ENCODE measurements around the gene KDM4D. TPM values are rescaled to one million over a fixed set of nuclear protein-coding genes. Genes with fewer than 3 reads are reported as not detected.

KDM4D gene
- total and polyA plus RNA-seq, 2 of the 8 experiments (the other 6 are each of a cell fraction or from before 2014, with no cell fraction given) = 1.5 to 4.5 TPM

DNA sequence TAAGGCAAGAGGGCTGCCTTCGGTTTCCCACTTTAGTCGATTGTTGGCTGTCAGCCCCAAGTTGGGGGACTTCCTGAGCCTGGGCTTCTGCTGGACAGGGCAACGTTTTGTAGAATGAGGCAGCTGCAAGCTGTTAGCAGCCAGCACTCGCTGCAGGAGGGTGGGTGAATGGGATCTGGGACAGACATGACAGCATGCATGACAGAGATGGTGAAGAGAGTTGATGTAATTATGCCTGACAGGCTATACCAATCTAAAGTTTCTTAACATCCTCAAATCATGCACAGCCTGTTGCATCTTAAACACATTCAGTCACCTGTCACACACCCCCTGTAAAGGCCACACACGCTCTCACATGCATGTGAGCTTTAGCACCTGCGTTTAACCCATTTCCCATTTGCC is 49.3 kb upstream of the KDM4D start:
- Histone ChIP-seq H4K8ac (ENCODE audit: extremely low read depth, insufficient read depth, low read length) (no peak overlapping the region), H2BK20ac (ENCODE audit: low read length) (no peak overlapping the region), H3K79me2 (ENCODE audit: control insufficient read depth in 1 of 2, insufficient read depth in 2 of 2, low read length in 2 of 2) (no peaks in the 10 kb centered on the region), H3K23me2 (ENCODE audit: low read depth, low read length) (no peaks in the 10 kb centered on the region), H3K4me3 (ENCODE audit: extremely low read depth in 1 of 4, insufficient read depth in 2 of 4, low read depth in 3 of 4, low read length in 4 of 4) (no peak overlapping the region), H4K5ac (ENCODE audit: insufficient read length, low read depth, low read length) (no peak overlapping the region), H2BK15ac (ENCODE audit: low read length) (no peak overlapping the region), H3K4me2 (ENCODE audit: insufficient read depth in 1 of 2, low read depth in 2 of 2, low read length in 2 of 2) (no peak overlapping the region), H2BK120ac (replicated peaks; ENCODE audit: low read depth, low read length) (no peak overlapping the region), H2BK12ac (ENCODE audit: low read depth, low read length) (no peak overlapping the region), H3K4ac (replicated peaks; ENCODE audit: insufficient read length, low read depth, low read length) (no peak overlapping the region), H3K79me1 (ENCODE audit: low read depth, low read length) (no peaks in the 10 kb centered on the region), H3K27ac (ENCODE audit: low read depth, low read length) (no peak overlapping the region), H3K23ac (ENCODE audit: insufficient read length) (no peak overlapping the region), H4K91ac (replicated peaks; ENCODE audit: insufficient read length, low read length) (no peak overlapping the region), H3K9me3 (ENCODE audit: insufficient read depth in 2 of 2, low read depth in 1 of 2, low read length in 1 of 2) (no peaks in the 10 kb centered on the region), H2BK5ac (ENCODE audit: low read depth, low read length) (no peak overlapping the region), H4K20me1 (replicated peaks in 1 of 2; ENCODE audit: control insufficient read depth in 1 of 2, insufficient read depth in 2 of 2, low read length in 2 of 2) (no peaks in the 10 kb centered on the region), H3K9ac (replicated peaks in 1 of 4; ENCODE audit: extremely low read depth in 1 of 4, low read depth in 3 of 4, low read length in 3 of 4) (no peak overlapping the region), H3K27me3 (replicated peaks in 1 of 4; ENCODE audit: control insufficient read depth in 3 of 4, extremely low read depth in 1 of 4, insufficient read depth in 3 of 4, low read length in 3 of 4) (no peaks in the 10 kb centered on the region), H2AFZ (ENCODE audit: low read length) (no peak overlapping the region), H3K4me1 (replicated peaks in 1 of 4; ENCODE audit: control insufficient read depth in 3 of 4, insufficient read depth in 4 of 4, low read length in 3 of 4) (no peaks in the 10 kb centered on the region), H2AK5ac (ENCODE audit: low read depth, low read length) (no peak overlapping the region), H3K56ac (replicated peaks; ENCODE audit: insufficient read length, low read depth, low read length) (no peak overlapping the region), H3K14ac (ENCODE audit: insufficient read length) (no peak overlapping the region), H3K18ac (ENCODE audit: extremely low read depth, low read length) (no peak overlapping the region), H3K36me3 (ENCODE audit: control insufficient read depth in 2 of 4, insufficient read depth in 4 of 4, low read length in 3 of 4) (no peaks in the 10 kb centered on the region)
- ChIA-PET POLR2A (ENCODE audit: partially characterized antibody) (interaction anchor here (1.6 kb wide), 1 partner anchor 11 kb away, joined by 6 read pairs; no protein-coding TSS in a partner anchor), CTCF (ENCODE audit: partially characterized antibody) (interaction anchor here (0.8 to 1.0 kb wide), 4 partner anchors 11 to 269 kb away, joined by 3 to 4 read pairs (median 3); no protein-coding TSS in a partner anchor)
- FAIRE-seq (no peak), DNase-seq (ENCODE audit: low read depth in 1 of 2, low spot score in 2 of 2) (no peak)
- TF ChIP-seq EP300 (IDR thresholded peaks at IDR 0.05; ENCODE audit: borderline replicate concordance in 1 of 2, low read depth in 2 of 2, low read length in 2 of 2) (no peak), RFX5 (IDR thresholded peaks at IDR 0.05; ENCODE audit: borderline replicate concordance, low read depth, low read length) (no peak), KDM1A (IDR thresholded peaks at IDR 0.05; ENCODE audit: borderline replicate concordance, low read length) (no peak), SP4 (IDR thresholded peaks at IDR 0.05; ENCODE audit: low read length) (no peak)
- WGBS, 2 experiments (ENCODE audit: extremely low coverage in 1 of 2, insufficient coverage in 1 of 2, insufficient read length in 1 of 2, insufficient replicate concordance in 2 of 2, low coverage in 1 of 2, low lambda C conversion rate in 2 of 2, missing lambda C conversion rate in 1 of 2) = 88% methylated on average over 6 of the region's 6 CpGs; no CpG with 5 or more reads in 1 of the 2 experiments

All from H1 (cell line).